H54 (cell line): Measurements from ENCODE around the gene SLC16A11.
"Not testable (repeated sequence)": the region's sequence is repeated elsewhere in the genome, so short reads cannot be mapped to it uniquely, and the experiment has no call there.

Experiments
- DNase-seq: peaks from one replicate; pipeline ENCODE4 v3.0.0; 2011; ENCODE audit warnings: low spot score, mixed read lengths; ENCODE audit not compliant: insufficient read length
- FAIRE-seq: peaks from 3 replicates; lab custom pipeline; 2011; peaks lifted over from hg19 to GRCh38; lab: Jason Lieb, UNC
- POLR2A ChIP-seq: IDR thresholded peaks from 2 replicates; pipeline ENCODE4 v1.6.1; 2011; ENCODE audit warnings: low read depth, mild to moderate bottlenecking, low read length

The SLC16A11 gene

GRCh38 chr17:7072406-7072805, 28.5 kb upstream of the SLC16A11 start:
- FAIRE-seq (no peak), DNase-seq (no peak)
- no peak for TF ChIP-seq POLR2A

- no peak for TF ChIP-seq POLR2A
- FAIRE-seq (no peak), DNase-seq (no peak)
These were observed 26.8 kb upstream of the SLC16A11 start for GRCh38 chr17:7070712-7071111.

DNA sequence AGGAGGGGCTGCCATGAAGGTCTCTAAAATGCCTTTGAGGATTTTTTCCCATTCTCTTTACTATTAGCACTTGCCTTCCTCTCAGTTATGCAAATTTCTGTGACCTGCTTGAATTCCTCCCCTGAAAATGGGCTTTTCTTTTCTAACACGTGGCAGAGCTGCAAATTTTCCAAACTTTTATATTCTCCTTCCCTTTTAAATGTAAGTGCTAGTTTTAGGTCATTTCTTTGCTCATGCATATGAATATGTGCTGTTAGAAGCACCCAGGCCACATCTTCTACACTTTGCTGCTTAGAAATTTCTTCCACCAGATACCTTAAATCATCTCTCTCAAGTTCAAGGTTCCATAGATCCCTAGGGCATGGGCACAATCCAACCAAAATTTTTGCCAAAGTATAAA, 24.4 kb upstream of the SLC16A11 start:
- TF ChIP-seq POLR2A: no peak
- DNase-seq: no peak
- FAIRE-seq: no peak

GRCh38 chr17:7067198-7067597, 23.3 kb upstream of the SLC16A11 start:
- no peak for TF ChIP-seq POLR2A
- FAIRE-seq: no peak
- no peak for DNase-seq

DNA sequence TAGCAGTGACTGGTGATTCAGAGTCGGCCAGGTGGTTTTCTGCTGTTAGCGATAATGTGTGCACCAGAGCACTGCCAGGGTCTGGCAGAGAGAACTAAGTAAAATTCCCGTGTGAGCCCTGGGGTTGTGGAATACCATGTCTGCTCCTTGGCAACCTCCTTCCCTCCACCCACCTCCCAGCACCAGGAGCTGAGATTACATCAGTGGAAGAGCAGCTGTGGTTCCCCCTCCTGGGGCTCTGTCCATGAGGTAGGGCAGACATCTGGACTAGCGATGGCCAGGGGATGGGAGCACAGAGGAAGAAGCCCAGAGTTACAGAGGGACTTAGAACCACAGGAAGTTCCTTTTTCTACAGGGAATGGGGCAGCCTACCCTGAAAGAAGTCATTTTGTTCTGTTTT, 20.4 kb upstream of the SLC16A11 start:
- DNase-seq (no peak), FAIRE-seq (no peak)

GRCh38 chr17:7063518-7064094, 19.7 kb upstream of the SLC16A11 start:
- DNase-seq (no peak), FAIRE-seq (no peak)
- TF ChIP-seq POLR2A: no peak

More for the DNA sequence above, 20.4 kb upstream of the SLC16A11 start:
- no peak for TF ChIP-seq POLR2A

GRCh38 chr17:7060165-7060891, 16.4 kb upstream of the SLC16A11 start:
- DNase-seq (peak; percentile 76), FAIRE-seq (peak; percentile 83)
- no peak for TF ChIP-seq POLR2A

GRCh38 chr17:7058831-7059447, 15.0 kb upstream of the SLC16A11 start:
- FAIRE-seq (no peak), DNase-seq (no peak)
- TF ChIP-seq POLR2A: no peak

- no peak for TF ChIP-seq POLR2A
- DNase-seq (no peak), FAIRE-seq (no peak)
These were observed 12.5 kb upstream of the SLC16A11 start for GRCh38 chr17:7056386-7056785.

DNA sequence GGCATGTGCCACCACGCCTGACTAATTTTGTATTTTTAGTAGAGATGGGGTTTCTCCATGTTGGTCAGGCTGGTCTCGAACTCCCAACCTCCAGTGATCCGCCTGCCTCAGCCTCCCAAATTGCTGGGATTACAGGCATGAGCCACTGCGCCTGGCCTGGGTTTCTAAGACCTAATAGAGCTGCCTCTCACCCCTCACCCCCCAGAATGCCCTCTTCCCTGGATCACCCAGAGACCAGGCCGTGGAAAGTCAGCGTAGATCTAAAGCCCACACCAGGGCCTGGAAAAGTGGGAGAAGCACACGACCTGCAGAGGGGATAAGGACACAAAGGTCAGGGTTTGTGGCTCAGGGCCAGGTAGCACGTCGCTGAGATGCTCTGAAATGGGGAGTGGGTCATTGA, 6.7 kb upstream of the SLC16A11 start:
- DNase-seq, FAIRE-seq: not testable (repeated sequence)

DNA sequence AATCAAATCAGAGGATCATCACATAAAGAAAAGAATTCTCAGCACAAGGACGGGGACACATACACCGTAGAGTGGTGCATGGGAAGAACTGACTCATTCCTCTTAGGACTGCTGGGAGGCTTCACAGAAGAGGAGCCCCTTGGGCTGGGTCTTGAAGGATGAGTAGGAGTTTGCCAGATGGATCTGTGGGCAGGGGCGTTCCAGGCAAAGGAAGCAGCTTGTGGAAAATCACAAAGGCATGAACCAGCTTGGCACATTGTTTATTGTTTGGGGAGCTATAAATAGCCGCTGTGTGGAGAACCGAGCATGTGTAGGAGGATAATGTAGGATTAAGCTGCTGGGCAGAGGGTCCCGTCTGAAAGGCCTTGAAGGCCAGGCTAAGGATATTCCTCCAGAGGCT, 5.1 kb upstream of the SLC16A11 start:
- FAIRE-seq (no peak), DNase-seq (no peak)
- TF ChIP-seq POLR2A: no peak

DNA sequence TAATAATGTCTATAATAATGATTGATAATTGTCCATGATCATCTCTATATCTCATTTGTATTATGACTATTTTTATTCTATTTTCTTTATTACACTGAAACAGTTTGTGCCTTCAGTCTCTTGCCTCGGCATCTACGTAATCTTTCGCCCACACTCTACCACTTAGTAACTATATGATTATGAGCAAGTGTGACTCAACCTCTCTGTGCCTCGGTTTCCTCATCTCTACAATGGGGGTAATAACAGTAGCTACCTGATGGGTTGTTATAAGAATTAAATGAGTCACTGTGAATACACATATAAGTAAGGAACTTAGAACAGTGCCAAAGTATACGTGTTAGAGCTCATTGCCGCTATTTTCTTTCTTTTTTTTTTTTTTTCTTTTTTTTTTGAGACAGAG, 3.7 kb upstream of the SLC16A11 start:
- FAIRE-seq (no peak), DNase-seq (no peak)
- no peak for TF ChIP-seq POLR2A

DNA sequence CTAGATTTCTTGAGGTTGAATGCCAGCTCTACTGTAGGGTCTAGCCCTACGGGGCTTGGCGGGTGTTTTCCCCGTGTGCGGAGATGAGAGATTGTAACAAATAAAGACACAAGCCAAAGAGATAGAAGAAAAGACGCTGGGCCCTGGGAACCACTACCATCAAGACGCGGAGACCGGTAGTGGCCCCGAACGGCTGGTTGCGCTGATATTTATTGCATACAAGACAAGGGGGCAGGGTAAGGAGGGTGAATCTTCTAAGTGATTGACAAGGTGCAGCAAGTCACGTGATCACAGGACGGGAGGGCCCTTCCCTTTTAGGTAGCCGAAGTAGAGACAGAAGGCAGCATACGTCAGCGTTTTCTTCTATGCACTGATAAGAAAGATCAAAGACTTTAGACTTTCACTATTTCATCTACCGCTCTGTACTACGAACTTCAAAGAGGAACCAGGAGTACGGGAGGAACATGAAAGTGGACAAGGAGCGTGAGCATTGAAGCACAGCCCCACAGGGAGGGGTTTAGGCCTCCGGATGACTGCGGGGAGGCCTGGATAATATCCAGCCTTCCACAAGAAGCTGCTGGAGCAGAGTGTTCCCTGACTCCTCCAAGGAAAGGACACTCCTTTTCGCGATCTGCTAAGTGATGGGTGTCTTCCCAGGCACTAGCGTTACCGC, 3.0 kb upstream of the SLC16A11 start:
- not testable (repeated sequence) for DNase-seq, FAIRE-seq

DNA sequence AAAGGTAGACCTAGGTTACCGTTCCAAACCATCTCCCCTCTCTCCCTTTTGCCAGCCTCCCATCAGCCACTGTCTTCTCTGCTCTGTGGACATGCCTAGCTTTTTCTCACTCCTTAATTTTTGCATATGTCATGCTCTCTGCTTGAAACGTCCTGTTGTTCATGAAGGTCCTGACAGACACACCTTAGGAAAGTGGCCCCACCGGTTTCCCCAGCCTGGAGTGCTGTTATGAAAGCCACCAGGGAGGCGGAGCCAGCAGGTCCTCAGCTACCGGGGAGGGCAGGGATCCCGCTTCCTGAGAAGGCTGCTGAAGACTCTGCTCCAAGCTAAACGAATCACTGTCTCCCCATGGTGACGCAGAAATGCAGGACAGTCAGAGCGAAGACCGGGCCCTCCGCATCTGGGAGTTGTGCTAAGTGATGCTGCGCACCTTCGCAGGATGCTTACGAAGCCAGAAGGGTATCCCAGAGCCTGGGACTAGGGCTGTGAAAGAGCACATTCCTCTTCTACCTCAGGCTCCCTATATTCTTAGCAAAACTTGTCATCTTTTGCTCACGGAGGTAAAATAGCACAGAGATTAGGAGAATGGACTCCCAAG, 2.3 kb upstream of the SLC16A11 start:
- TF ChIP-seq POLR2A: no peak
- FAIRE-seq: no peak
- no peak for DNase-seq
